ENCODE measurements around the gene CEL. TPM values are rescaled to one million over a fixed set of nuclear protein-coding genes. Genes with fewer than 3 reads are reported as not detected.

CEL gene
- total RNA-seq, 1 experiment from 2014 or later: 3.6 TPM

- Histone ChIP-seq H4K20me1 (ENCODE audit: control insufficient read depth, insufficient read depth, insufficient read length) (no peaks in the 10 kb centered on the region), H4K5ac (ENCODE audit: insufficient read length, low read depth, low read length) (no peak overlapping the region), H2BK12ac (ENCODE audit: insufficient read length, low read depth, low read length) (no peak overlapping the region), H3K4me1 (ENCODE audit: insufficient read depth, low read length) (no peaks in the 10 kb centered on the region), H3K23me2 (ENCODE audit: insufficient read length, low read depth, low read length, poor library complexity, severe bottlenecking) (no peaks in the 10 kb centered on the region), H3K23ac (ENCODE audit: insufficient read length, low read depth, low read length) (no peak overlapping the region), H3K18ac (ENCODE audit: insufficient read length, low read depth, low read length) (no peak overlapping the region), H3K4ac (ENCODE audit: low read depth, low read length) (no peak overlapping the region), H3K27me3 (ENCODE audit: insufficient read depth, low read length) (no peaks in the 10 kb centered on the region), H2BK15ac (ENCODE audit: low read depth, low read length) (no peak overlapping the region), H3K56ac (ENCODE audit: insufficient read length, low read depth, low read length) (no peak overlapping the region), H3T11ph (ENCODE audit: low read length) (no peak overlapping the region), H4K91ac (ENCODE audit: insufficient read length, low read depth, low read length) (no peak overlapping the region), H3K27ac (ENCODE audit: insufficient read length, low read depth, low read length) (no peak overlapping the region), H3K4me2 (ENCODE audit: insufficient read depth, insufficient read length, low read length) (no peak overlapping the region), H2AK5ac (ENCODE audit: insufficient read length, low read length) (no peak overlapping the region), H4K8ac (replicated peaks; ENCODE audit: insufficient read length, low read depth, low read length) (no peak overlapping the region), H2BK20ac (ENCODE audit: low read depth, low read length, poor library complexity, severe bottlenecking) (no peak overlapping the region), H2AFZ (ENCODE audit: low read length) (no peak overlapping the region), H3K9ac (ENCODE audit: extremely low read depth, insufficient read length, low read length) (no peak overlapping the region), H3K9me3 (ENCODE audit: control insufficient read depth, low read depth, low read length) (no peaks in the 10 kb centered on the region), H3K79me2 (ENCODE audit: insufficient read depth, low read length) (no peaks in the 10 kb centered on the region), H2BK5ac (ENCODE audit: insufficient read length, low read length) (no peak overlapping the region), H3K14ac (ENCODE audit: insufficient read depth, low read length) (no peak overlapping the region), H2BK120ac (ENCODE audit: low read depth, low read length, poor library complexity, severe bottlenecking) (no peak overlapping the region), H3K79me1 (ENCODE audit: insufficient read depth, low read depth, low read length, poor library complexity, severe bottlenecking) (no peaks in the 10 kb centered on the region)
- no peak overlapping the region for H3K27ac Mint-ChIP-seq
- no peak overlapping the region for H3K4me3 Mint-ChIP-seq
- DNase-seq: no peak
- peaks cover 2 to 12% of the 10 kb centered on the region in 2 experiments; a peak in 2 of 4 replicates for H3K4me1 Mint-ChIP-seq
- H3K36me3 Mint-ChIP-seq (ENCODE audit: insufficient read depth in 1 of 3, low read depth in 3 of 3): peaks cover 25 to 57% (median 50%) of the 10 kb centered on the region in 3 experiments
- H3K27me3 Mint-ChIP-seq (ENCODE audit: low read depth): no peaks in the 10 kb centered on the region
- TF ChIP-seq CTCF (conservative IDR thresholded peaks at IDR 0.05): no peak
- no peaks in the 10 kb centered on the region for H3K9me3 Mint-ChIP-seq
- no CpG with 5 or more reads among the region's 7 CpGs for WGBS (ENCODE audit: extremely low coverage, insufficient read length, low lambda C conversion rate)
Observed at GRCh38 chr9:133105461-133105770, 43.6 kb downstream of the CEL start.
